ENCODE results near the gene MYO1D. TPM values are rescaled to one million over a fixed set of nuclear protein-coding genes. Genes with fewer than 3 reads are reported as not detected.

Gene MYO1D
- total RNA-seq, 2 experiments from 2014 or later: 0.09 to 0.89 TPM

DNA sequence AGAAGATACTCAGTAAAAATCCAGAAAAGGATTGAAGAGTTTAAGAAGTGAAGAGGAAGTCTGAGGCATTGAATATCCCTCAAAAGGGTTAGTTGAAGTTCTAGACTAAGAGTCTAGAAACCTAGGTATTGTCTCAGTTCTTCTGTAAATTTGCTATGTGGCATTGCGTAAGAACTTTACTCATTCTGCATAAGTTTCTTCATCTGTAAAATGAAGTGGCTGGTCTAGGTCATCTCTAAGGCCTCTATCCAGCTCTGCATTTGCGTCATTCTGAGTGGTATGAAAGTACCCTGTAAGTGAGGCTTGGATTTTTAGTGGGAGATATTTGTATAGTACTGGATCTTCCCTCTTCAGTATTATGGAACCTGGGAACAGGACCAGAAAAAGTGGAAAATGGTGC, 130.2 kb downstream of the MYO1D start:
- BruUV-seq (replicated peaks): no TSS peak
- Histone ChIP-seq H3K4me1 (ENCODE audit: insufficient read depth, low read length, poor library complexity, severe bottlenecking) (no peaks in the 10 kb centered on the region), H3K9me2 (ENCODE audit: insufficient read depth, low read length) (no peaks in the 10 kb centered on the region), H3K27ac (ENCODE audit: low read depth, low read length, poor library complexity, severe bottlenecking) (no peak overlapping the region), H3K9me3 (ENCODE audit: low read length) (no peaks in the 10 kb centered on the region), H3K79me2 (ENCODE audit: insufficient read depth, low read depth, low read length) (no peaks in the 10 kb centered on the region), H3K36me3 (ENCODE audit: insufficient read depth, low read length) (no peaks in the 10 kb centered on the region), H4K20me1 (ENCODE audit: insufficient read depth, low read length) (no peaks in the 10 kb centered on the region), H2AFZ (ENCODE audit: low read length) (no peak overlapping the region), H3K4me3 (ENCODE audit: low read depth, low read length, poor library complexity, severe bottlenecking) (no peak overlapping the region), H3K4me2 (ENCODE audit: low read length) (no peak overlapping the region)
- CTCF ChIA-PET (ENCODE audit: unreplicated experiment): no interaction called here
- POLR2A ChIA-PET: no interaction called here
- intact Hi-C loops (cut with micrococcal nuclease; ENCODE audit: unreplicated experiment): no loop called here
- no peak for TF ChIP-seq EZH2phosphoT487 (IDR thresholded peaks at IDR 0.05; ENCODE audit: borderline replicate concordance, low read depth, low read length)
- DNase-seq (ENCODE audit: low spot score): no peak

DNA sequence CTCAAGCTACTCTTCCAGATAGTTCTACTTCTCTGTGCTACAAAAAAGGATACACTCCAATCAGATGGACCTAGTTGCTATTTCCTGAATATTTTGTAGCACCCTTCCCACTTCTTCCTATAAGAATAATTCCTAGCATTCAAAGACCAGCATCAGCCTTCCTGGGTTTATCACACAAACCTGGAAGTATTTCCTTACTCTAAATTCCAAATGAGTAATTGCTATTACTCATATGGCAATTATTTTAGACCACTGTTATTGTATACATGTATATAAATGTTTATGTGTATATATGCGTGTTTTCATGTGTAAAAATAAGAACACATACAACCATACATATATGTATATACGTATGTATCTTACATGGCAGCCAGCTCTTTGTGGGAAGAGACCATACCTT, 130.6 kb downstream of the MYO1D start:
- Histone ChIP-seq H3K27ac (ENCODE audit: low read depth, low read length, poor library complexity, severe bottlenecking) (no peak overlapping the region), H3K36me3 (ENCODE audit: insufficient read depth, low read length) (no peaks in the 10 kb centered on the region), H3K79me2 (ENCODE audit: insufficient read depth, low read depth, low read length) (no peaks in the 10 kb centered on the region), H3K4me1 (ENCODE audit: insufficient read depth, low read length, poor library complexity, severe bottlenecking) (no peaks in the 10 kb centered on the region), H3K4me3 (ENCODE audit: low read depth, low read length, poor library complexity, severe bottlenecking) (no peak overlapping the region), H3K9me3 (ENCODE audit: low read length) (no peaks in the 10 kb centered on the region), H3K9me2 (ENCODE audit: insufficient read depth, low read length) (no peaks in the 10 kb centered on the region), H2AFZ (ENCODE audit: low read length) (no peak overlapping the region), H3K4me2 (ENCODE audit: low read length) (no peak overlapping the region), H4K20me1 (ENCODE audit: insufficient read depth, low read length) (no peaks in the 10 kb centered on the region)
- intact Hi-C loops (cut with micrococcal nuclease; ENCODE audit: unreplicated experiment): no loop called here
- DNase-seq (ENCODE audit: low spot score): no peak
- ChIA-PET POLR2A (interaction anchor here (0.5 kb wide), 1 partner anchor 554 kb away, joined by 7 read pairs; no protein-coding TSS in a partner anchor), CTCF (ENCODE audit: unreplicated experiment) (no interaction called here)
- BruUV-seq (replicated peaks): no TSS peak
- TF ChIP-seq, protein P1, sequence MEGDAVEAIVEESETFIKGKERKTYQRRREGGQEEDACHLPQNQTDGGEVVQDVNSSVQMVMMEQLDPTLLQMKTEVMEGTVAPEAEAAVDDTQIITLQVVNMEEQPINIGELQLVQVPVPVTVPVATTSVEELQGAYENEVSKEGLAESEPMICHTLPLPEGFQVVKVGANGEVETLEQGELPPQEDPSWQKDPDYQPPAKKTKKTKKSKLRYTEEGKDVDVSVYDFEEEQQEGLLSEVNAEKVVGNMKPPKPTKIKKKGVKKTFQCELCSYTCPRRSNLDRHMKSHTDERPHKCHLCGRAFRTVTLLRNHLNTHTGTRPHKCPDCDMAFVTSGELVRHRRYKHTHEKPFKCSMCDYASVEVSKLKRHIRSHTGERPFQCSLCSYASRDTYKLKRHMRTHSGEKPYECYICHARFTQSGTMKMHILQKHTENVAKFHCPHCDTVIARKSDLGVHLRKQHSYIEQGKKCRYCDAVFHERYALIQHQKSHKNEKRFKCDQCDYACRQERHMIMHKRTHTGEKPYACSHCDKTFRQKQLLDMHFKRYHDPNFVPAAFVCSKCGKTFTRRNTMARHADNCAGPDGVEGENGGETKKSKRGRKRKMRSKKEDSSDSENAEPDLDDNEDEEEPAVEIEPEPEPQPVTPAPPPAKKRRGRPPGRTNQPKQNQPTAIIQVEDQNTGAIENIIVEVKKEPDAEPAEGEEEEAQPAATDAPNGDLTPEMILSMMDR (conservative IDR thresholded peaks at IDR 0.05; ENCODE audit: low read length): no peak
- no peak for TF ChIP-seq EZH2phosphoT487 (IDR thresholded peaks at IDR 0.05; ENCODE audit: borderline replicate concordance, low read depth, low read length)

DNA sequence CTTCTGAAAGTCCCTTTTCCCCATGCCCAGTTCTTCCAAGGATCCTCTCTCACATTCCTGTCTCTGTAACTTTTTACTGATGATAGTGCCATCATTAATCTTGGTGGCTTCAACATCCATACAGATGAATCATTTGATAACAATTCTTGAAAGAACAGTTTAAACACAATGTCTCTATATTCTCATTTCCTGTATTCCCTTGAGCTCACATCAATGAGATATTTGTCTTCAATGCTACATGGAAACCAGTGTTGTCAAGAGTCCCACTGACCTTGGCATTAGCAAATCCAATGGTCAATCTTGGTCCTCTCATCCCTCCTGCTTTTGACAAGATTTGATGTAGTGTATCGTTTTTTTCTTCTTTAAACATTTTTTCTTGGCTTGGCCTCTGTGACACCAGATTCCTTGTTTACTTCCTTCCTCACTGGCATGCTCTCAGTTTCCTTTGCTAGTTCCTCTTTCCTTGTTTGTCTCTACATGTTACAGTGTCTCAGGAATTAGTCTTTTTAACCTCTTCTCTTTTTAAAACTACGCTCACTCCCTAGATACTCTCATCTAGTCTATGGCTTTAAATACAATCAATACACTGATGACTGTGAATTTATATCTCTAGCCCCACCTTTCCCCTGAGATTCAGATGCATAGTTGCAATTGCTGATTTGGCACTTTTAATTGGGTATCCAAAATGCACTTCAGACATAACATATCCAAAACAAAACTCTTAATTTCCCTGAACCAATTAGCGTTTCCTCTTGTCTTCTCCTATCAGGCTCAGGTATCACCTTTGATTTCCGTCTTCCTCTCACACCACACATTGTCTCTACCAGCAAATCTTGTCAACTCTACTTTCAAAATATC, 134.0 kb downstream of the MYO1D start:
- Histone ChIP-seq H3K27ac (ENCODE audit: low read depth, low read length, poor library complexity, severe bottlenecking) (no peak overlapping the region), H4K20me1 (ENCODE audit: insufficient read depth, low read length) (no peaks in the 10 kb centered on the region), H3K4me1 (ENCODE audit: insufficient read depth, low read length, poor library complexity, severe bottlenecking) (no peaks in the 10 kb centered on the region), H3K9me2 (ENCODE audit: insufficient read depth, low read length) (no peaks in the 10 kb centered on the region), H3K36me3 (ENCODE audit: insufficient read depth, low read length) (no peaks in the 10 kb centered on the region), H2AFZ (ENCODE audit: low read length) (no peak overlapping the region), H3K4me3 (ENCODE audit: low read depth, low read length, poor library complexity, severe bottlenecking) (no peak overlapping the region), H3K79me2 (ENCODE audit: insufficient read depth, low read depth, low read length) (no peaks in the 10 kb centered on the region), H3K4me2 (ENCODE audit: low read length) (no peak overlapping the region), H3K9me3 (ENCODE audit: low read length) (no peaks in the 10 kb centered on the region)
- no peak for TF ChIP-seq EZH2phosphoT487 (IDR thresholded peaks at IDR 0.05; ENCODE audit: borderline replicate concordance, low read depth, low read length)
- TF ChIP-seq, protein P1 (conservative IDR thresholded peaks at IDR 0.05; ENCODE audit: low read length): no peak
- no TSS peak for BruUV-seq (replicated peaks)
- POLR2A ChIA-PET: no interaction called here
- intact Hi-C loops (cut with micrococcal nuclease; ENCODE audit: unreplicated experiment): no loop called here
- CTCF ChIA-PET (ENCODE audit: unreplicated experiment): no interaction called here
- DNase-seq (ENCODE audit: low spot score): no peak
